ENCODE measurements around the gene ADPRS. TPM values are rescaled to one million over a fixed set of nuclear protein-coding genes. Genes with fewer than 3 reads are reported as not detected.

Gene ADPRS
- total RNA-seq, 1 donor from 2014 or later: 23.9 TPM

- H3K4me1 Mint-ChIP-seq: no peaks in the 10 kb centered on the region
- no peaks in the 10 kb centered on the region for H3K27me3 Mint-ChIP-seq
- ChIA-PET POLR2A (no interaction called here), CTCF (no interaction called here)
- H3K36me3 Mint-ChIP-seq (ENCODE audit: low read depth): peaks cover 6% of the 10 kb centered on the region
- no peak overlapping the region for H3K4me3 Mint-ChIP-seq
- intact Hi-C loops (cut with micrococcal nuclease): no loop called here
- DNase-seq: no peak
- no peak overlapping the region for H3K27ac Mint-ChIP-seq
- no peaks in the 10 kb centered on the region for H3K9me3 Mint-ChIP-seq
- no peak for ATAC-seq (ENCODE audit: low read depth)
- TF ChIP-seq, protein P1, sequence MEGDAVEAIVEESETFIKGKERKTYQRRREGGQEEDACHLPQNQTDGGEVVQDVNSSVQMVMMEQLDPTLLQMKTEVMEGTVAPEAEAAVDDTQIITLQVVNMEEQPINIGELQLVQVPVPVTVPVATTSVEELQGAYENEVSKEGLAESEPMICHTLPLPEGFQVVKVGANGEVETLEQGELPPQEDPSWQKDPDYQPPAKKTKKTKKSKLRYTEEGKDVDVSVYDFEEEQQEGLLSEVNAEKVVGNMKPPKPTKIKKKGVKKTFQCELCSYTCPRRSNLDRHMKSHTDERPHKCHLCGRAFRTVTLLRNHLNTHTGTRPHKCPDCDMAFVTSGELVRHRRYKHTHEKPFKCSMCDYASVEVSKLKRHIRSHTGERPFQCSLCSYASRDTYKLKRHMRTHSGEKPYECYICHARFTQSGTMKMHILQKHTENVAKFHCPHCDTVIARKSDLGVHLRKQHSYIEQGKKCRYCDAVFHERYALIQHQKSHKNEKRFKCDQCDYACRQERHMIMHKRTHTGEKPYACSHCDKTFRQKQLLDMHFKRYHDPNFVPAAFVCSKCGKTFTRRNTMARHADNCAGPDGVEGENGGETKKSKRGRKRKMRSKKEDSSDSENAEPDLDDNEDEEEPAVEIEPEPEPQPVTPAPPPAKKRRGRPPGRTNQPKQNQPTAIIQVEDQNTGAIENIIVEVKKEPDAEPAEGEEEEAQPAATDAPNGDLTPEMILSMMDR (IDR thresholded peaks at IDR 0.05): no peak
These were observed 26.4 kb upstream of the ADPRS start for GRCh38 chr1:36062315-36062714.

- H3K4me1 Mint-ChIP-seq: no peaks in the 10 kb centered on the region
- H3K27me3 Mint-ChIP-seq: no peaks in the 10 kb centered on the region
- no peak overlapping the region for H3K27ac Mint-ChIP-seq
- H3K36me3 Mint-ChIP-seq (ENCODE audit: low read depth): no peaks in the 10 kb centered on the region
- no peak for ATAC-seq (ENCODE audit: low read depth)
- no peak overlapping the region for H3K4me3 Mint-ChIP-seq
- ChIA-PET POLR2A (no interaction called here), CTCF (no interaction called here)
- no peaks in the 10 kb centered on the region for H3K9me3 Mint-ChIP-seq
- TF ChIP-seq, protein P1 (IDR thresholded peaks at IDR 0.05): no peak
- intact Hi-C loops (cut with micrococcal nuclease): no loop called here
- DNase-seq: no peak
These were observed 20.8 kb upstream of the ADPRS start for GRCh38 chr1:36067871-36068270.

DNA sequence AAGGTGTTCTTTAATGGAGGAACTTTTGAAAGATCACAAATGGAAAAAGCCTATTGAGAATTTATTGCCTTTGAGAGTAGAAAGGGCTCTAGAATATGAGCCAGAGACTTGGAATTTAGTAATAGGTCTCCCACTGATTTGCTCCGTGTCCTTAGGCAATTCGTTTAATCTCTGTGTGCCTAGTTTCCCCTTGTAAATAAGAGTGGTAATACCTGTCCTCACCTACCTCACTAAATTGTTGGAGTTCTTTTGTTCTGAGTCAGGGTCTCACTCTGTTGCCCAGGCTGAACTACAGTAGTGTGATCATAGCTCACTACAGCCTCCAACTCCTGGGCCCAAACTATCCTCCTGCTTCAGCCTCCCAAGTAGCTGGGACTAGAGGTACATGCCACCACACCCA lies 19.8 kb upstream of the ADPRS start:
- Mint-ChIP-seq H3K9me3 (no peaks in the 10 kb centered on the region), H3K4me3 (no peak overlapping the region), H3K27me3 (no peaks in the 10 kb centered on the region), H3K27ac (no peak overlapping the region), H3K36me3 (ENCODE audit: low read depth) (no peaks in the 10 kb centered on the region), H3K4me1 (no peaks in the 10 kb centered on the region)
- intact Hi-C loops (cut with micrococcal nuclease): no loop called here
- ChIA-PET POLR2A (no interaction called here), CTCF (no interaction called here)
- TF ChIP-seq, protein P1 (IDR thresholded peaks at IDR 0.05): no peak
- no peak for ATAC-seq (ENCODE audit: low read depth)
- DNase-seq: no peak

GRCh38 chr1:36070349-36070748 lies 18.3 kb upstream of the ADPRS start:
- Mint-ChIP-seq H3K27me3 (no peaks in the 10 kb centered on the region), H3K27ac (no peak overlapping the region), H3K36me3 (ENCODE audit: low read depth) (no peaks in the 10 kb centered on the region), H3K9me3 (no peaks in the 10 kb centered on the region), H3K4me3 (no peak overlapping the region), H3K4me1 (no peaks in the 10 kb centered on the region)
- TF ChIP-seq, protein P1 (IDR thresholded peaks at IDR 0.05): no peak
- ChIA-PET CTCF (no interaction called here), POLR2A (no interaction called here)
- no peak for ATAC-seq (ENCODE audit: low read depth)
- intact Hi-C loops (cut with micrococcal nuclease): no loop called here
- DNase-seq: no peak

- no peaks in the 10 kb centered on the region for H3K36me3 Mint-ChIP-seq (ENCODE audit: low read depth)
- peaks cover 3% of the 10 kb centered on the region for H3K27me3 Mint-ChIP-seq
- ChIA-PET POLR2A (no interaction called here), CTCF (no interaction called here)
- H3K27ac Mint-ChIP-seq: no peak overlapping the region
- no peaks in the 10 kb centered on the region for H3K4me1 Mint-ChIP-seq
- ATAC-seq (ENCODE audit: low read depth): no peak
- intact Hi-C loops (cut with micrococcal nuclease): no loop called here
- no peaks in the 10 kb centered on the region for H3K9me3 Mint-ChIP-seq
- TF ChIP-seq, protein P1 (IDR thresholded peaks at IDR 0.05): no peak
- no peak overlapping the region for H3K4me3 Mint-ChIP-seq
- no peak for DNase-seq
These were observed 11.6 kb upstream of the ADPRS start for GRCh38 chr1:36076979-36077573.

Measured in activated B cell treated with CpG ODN at 0.5 μM for 24 hours (primary cell).